GM12878 (cell line): Measurements from ENCODE around the gene ADGRB2. TPM values are rescaled to one million over a fixed set of nuclear protein-coding genes. Genes with fewer than 3 reads are reported as not detected.

Experiments
- ATAC-seq: fragments of 200-7000 bp; cut with Tn5 transposase; 3 replicates; pipeline ENCODE4 v1.9.1; 2020; ENCODE audit warnings: mild to moderate bottlenecking, moderate library complexity
- BruUV-seq: library from RNA; stranded (reverse); fragments of 400-500 nt; replicated peaks from 2 replicates; lab custom pipeline; 2021; lab: Mats Ljungman, UMichigan
- CTCF ChIA-PET: fragments of 300-600 bp; sonication (Branson Sonifier 250); formaldehyde crosslinking; extraction: SDS; loops from one replicate; lab custom pipeline; 2021; ENCODE audit warnings: inconsistent platforms; lab: Yijun Ruan, JAX
- POLR2A ChIA-PET: fragments of 350-600 bp; formaldehyde crosslinking; extraction: SDS; loops from one replicate; lab custom pipeline; 2021; ENCODE audit warnings: inconsistent platforms; lab: Charles Lee
- RAD21 ChIA-PET: fragments of 300-600 bp; sonication (Branson Sonifier 250); formaldehyde crosslinking; loops from one replicate; lab custom pipeline; 2023; ENCODE audit warnings: antibody characterized with exemption; ENCODE audit not compliant: unreplicated experiment; lab: Charles Lee
- SMC1A ChIA-PET: fragments of 300-600 bp; sonication (Branson Sonifier 250); formaldehyde crosslinking; loops from one replicate; lab custom pipeline; 2023; ENCODE audit not compliant: unreplicated experiment, uncharacterized antibody; lab: Charles Lee
- DNase-seq: peaks from one replicate; pipeline ENCODE4 v3.0.0-alpha.2; 2011; ENCODE audit warnings: low read depth, low spot score
- FAIRE-seq: peaks from 3 replicates; lab custom pipeline; 2011; peaks lifted over from hg19 to GRCh38; lab: Jason Lieb, UNC
- H2AFZ ChIP-seq: 2 replicates; pipeline ENCODE4 v1.6.0; 2011; ENCODE audit warnings: low read depth, low read length, control low read depth; ENCODE audit not compliant: control insufficient read depth
- H3K27ac ChIP-seq: 2 replicates; pipeline ENCODE4 v1.5.1; 2011; ENCODE audit warnings: control low read depth; ENCODE audit not compliant: control insufficient read depth, insufficient read depth
- H3K27me3 ChIP-seq, 2 experiments: replicated peaks in 1 of 2; 2 replicates each; pipeline versions ENCODE4 v1.6.0 to v1.6.1; 2011; ENCODE audit warnings: low read length in 1 of 2; ENCODE audit not compliant: control insufficient read depth in 2 of 2, insufficient read depth in 2 of 2
- H3K36me3 ChIP-seq, 2 experiments: 2 replicates each; pipeline ENCODE4 v1.5.1; 2011; ENCODE audit warnings: low read length in 1 of 2; ENCODE audit not compliant: control insufficient read depth in 2 of 2, insufficient read depth in 2 of 2
- H3K4me1 ChIP-seq: 2 replicates; pipeline ENCODE4 v1.6.1; 2011; ENCODE audit warnings: mild to moderate bottlenecking, low read length, moderate library complexity, mixed read lengths; ENCODE audit not compliant: control insufficient read depth, insufficient read depth
- H3K4me2 ChIP-seq: 2 replicates; pipeline ENCODE4 v1.6.0; 2011; ENCODE audit warnings: control low read depth; ENCODE audit not compliant: control insufficient read depth, insufficient read depth
- H3K4me3 ChIP-seq: fragments of 200-600 bp; sonication (generic); 2 replicates; pipeline ENCODE4 v1.5.1; 2016
- H3K79me2 ChIP-seq: 2 replicates; pipeline ENCODE4 v1.6.0; 2011; ENCODE audit warnings: low read length; ENCODE audit not compliant: control insufficient read depth, insufficient read depth
- H3K9ac ChIP-seq: 2 replicates; pipeline ENCODE4 v1.8.0; 2011; ENCODE audit warnings: low read length, control low read depth, mixed read lengths; ENCODE audit not compliant: control insufficient read depth, insufficient read depth
- H3K9me3 ChIP-seq: replicated peaks from 3 replicates; pipeline ENCODE4 v1.5.1; 2011; ENCODE audit warnings: mild to moderate bottlenecking, low read length; ENCODE audit not compliant: control insufficient read depth, insufficient read depth
- H4K20me1 ChIP-seq: 2 replicates; pipeline ENCODE4 v1.6.0; 2011; ENCODE audit not compliant: control insufficient read depth, insufficient read depth
- CEBPB ChIP-seq, 2 experiments: fragments of 150-350 bp in 1 of 2; IDR thresholded peaks; 2 replicates each; pipeline ENCODE4 v1.6.1; 2012 to 2014; ENCODE audit warnings: low read depth in 2 of 2, low read length in 2 of 2, borderline replicate concordance in 1 of 2, inconsistent platforms in 1 of 2
- CHD4 ChIP-seq: fragments of 200-600 bp; sonication (generic); IDR thresholded peaks from 2 replicates; pipeline ENCODE4 v1.6.1; 2016; ENCODE audit warnings: mild to moderate bottlenecking
- EZH2 ChIP-seq: IDR thresholded peaks from 2 replicates; pipeline ENCODE4 v1.6.1; 2012; ENCODE audit warnings: low read depth, mild to moderate bottlenecking, control low read depth, inconsistent platforms, low read length, borderline replicate concordance; ENCODE audit not compliant: control insufficient read depth
- HSF1 ChIP-seq: fragments of 150-350 bp; IDR thresholded peaks from 2 replicates; pipeline ENCODE4 v1.6.1; 2014; ENCODE audit warnings: mild to moderate bottlenecking, low read depth, low read length
- IKZF2 ChIP-seq, 2 experiments: fragments of 450-650 bp; IDR thresholded peaks; 2 replicates each; pipeline ENCODE4 v1.6.1; 2017; ENCODE audit warnings: mild to moderate bottlenecking in 2 of 2, moderate library complexity in 2 of 2
- IRF4 ChIP-seq: IDR thresholded peaks from 2 replicates; pipeline ENCODE4 v1.6.1; 2011; ENCODE audit warnings: low read depth, low read length
- KAT2A ChIP-seq: conservative IDR thresholded peaks from 2 replicates; pipeline ENCODE4 v1.6.1; 2011; ENCODE audit warnings: low read depth, low read length; ENCODE audit not compliant: control insufficient read depth
- RCOR1 ChIP-seq: conservative IDR thresholded peaks from 2 replicates; pipeline ENCODE4 v1.6.1; 2012; ENCODE audit warnings: low read depth, low read length, improper control_type of control experiment
- RELA ChIP-seq: fragments of 450-650 bp; IDR thresholded peaks from 2 replicates; pipeline ENCODE4 v1.8.0; 2014; ENCODE audit warnings: borderline replicate concordance; ENCODE audit not compliant: partially characterized antibody
- SPI1 ChIP-seq: IDR thresholded peaks from 2 replicates; pipeline ENCODE4 v1.6.1; 2011; ENCODE audit warnings: low read depth, mild to moderate bottlenecking, low read length, moderate library complexity, borderline replicate concordance; ENCODE audit not compliant: insufficient read depth
- SREBF1 ChIP-seq: IDR thresholded peaks from 2 replicates; pipeline ENCODE4 v1.6.1; 2012; ENCODE audit warnings: mild to moderate bottlenecking, low read length
- STAT1 ChIP-seq: fragments of 450-650 bp; conservative IDR thresholded peaks from 2 replicates; pipeline ENCODE4 v1.6.1; 2014; ENCODE audit warnings: antibody characterized with exemption, mild to moderate bottlenecking
- STAT3 ChIP-seq: IDR thresholded peaks from 2 replicates; pipeline ENCODE4 v1.6.1; 2011; ENCODE audit warnings: low read depth, low read length, improper control_type of control experiment
- TBL1XR1 ChIP-seq: IDR thresholded peaks from 2 replicates; pipeline ENCODE4 v1.6.1; 2012; ENCODE audit warnings: low read depth, low read length, improper control_type of control experiment
- ZBED1 ChIP-seq: IDR thresholded peaks from 2 replicates; pipeline ENCODE4 v1.6.1; 2016; ENCODE audit warnings: borderline replicate concordance
- ZBTB40 ChIP-seq: fragments of 450-650 bp; IDR thresholded peaks from 2 replicates; pipeline ENCODE4 v1.6.1; 2016; ENCODE audit warnings: mild to moderate bottlenecking, moderate library complexity, borderline replicate concordance
- ZZZ3 ChIP-seq: IDR thresholded peaks from 2 replicates; pipeline ENCODE4 v1.6.1; 2011; ENCODE audit warnings: low read depth; ENCODE audit not compliant: control insufficient read depth, insufficient read length
- WGBS: methylation state at CpG from one replicate; pipeline ENCODE4 v1.1.6; 2016; ENCODE audit warnings: low lambda C conversion rate; ENCODE audit not compliant: insufficient replicate concordance, insufficient coverage; ENCODE audit errors: missing lambda C conversion rate; 5-methylcytosine and 5-hydroxymethylcytosine counted together
- in situ Hi-C: fragments of 300-500 bp; cut with MboI; formaldehyde crosslinking; loops from 9 replicates; pipeline ENCODE4 v1.14.3; 2018; ENCODE audit warnings: mixed read lengths
- intact Hi-C: fragments of 100-400 bp; cut with micrococcal nuclease; formaldehyde crosslinking; loops from one replicate; pipeline ENCODE4 v1.14.2; 2022; ENCODE audit not compliant: unreplicated experiment
- polyA plus RNA-seq, 11 experiments: library from polyadenylated mRNA; depleted of rRNA in 4 of 11; unstranded in 6 of 11; stranded (reverse) in 5 of 11; fragments of >200 nt; fragmentation: Nextera tagmentation in 4 of 11; fragmentation: Illumina TruSeq in 1 of 11; extraction: Ambion mirVana in 4 of 11; extraction: Trizol in 1 of 11; gene quantifications; 1 replicate in 1 of 11; 2 replicates in 10 of 11; pipeline versions ENCODE4 v1.2.1 to v1.2.3, GENCODE V29; 2011 to 2016; ENCODE audit warnings: inconsistent platforms in 2 of 11, missing spikeins in 2 of 11, low read depth in 1 of 11
- total RNA-seq, 4 experiments: library from RNA; depleted of rRNA in 3 of 4; stranded (reverse); fragments of >200 nt in 3 of 4; fragmentation: Illumina TruSeq in 1 of 4; extraction: Trizol in 1 of 4; gene quantifications; 2 replicates each; pipeline versions ENCODE4 v1.2.1 to v1.2.3, GENCODE V29; 2013 to 2021

The ADGRB2 gene
- total and polyA plus RNA-seq, 10 of the 15 experiments (the other 5 are each of a cell fraction or from before 2014, with no cell fraction given): 0.11 to 0.33 (median 0.18) TPM; not detected in 4

GRCh38 chr1:31712630-31713029 is 51.5 kb downstream of the ADGRB2 start:
- FAIRE-seq: no peak
- peaks cover 0 to 4% of the 10 kb centered on the region in 2 experiments; a peak in 1 of 4 replicates for H3K27me3 ChIP-seq
- H3K9ac ChIP-seq: no peak overlapping the region
- H3K4me1 ChIP-seq: peaks cover 10% of the 10 kb centered on the region
- ATAC-seq: no peak
- H3K36me3 ChIP-seq: no peaks in the 10 kb centered on the region
- no peaks in the 10 kb centered on the region for H4K20me1 ChIP-seq
- SMC1A ChIA-PET: interaction anchor here (1.2 to 2.6 kb wide), 5 partner anchors 11 to 149 kb away, joined by 3 to 12 read pairs (median 4); no protein-coding TSS in a partner anchor
- TF ChIP-seq ZBTB40 (no peak), RCOR1 (no peak), CEBPB (IDR thresholded peaks at IDR 0.05; ENCODE audit: borderline replicate concordance in 1 of 2, low read depth in 2 of 2, low read length in 2 of 2) (no peak), EZH2 (no peak), TBL1XR1 (no peak), CHD4 (no peak), SREBF1 (no peak), KAT2A (no peak), STAT3 (no peak), ZBED1 (no peak), ZZZ3 (no peak), HSF1 (no peak), IKZF2 (IDR thresholded peaks at IDR 0.05) (no peak), SPI1 (no peak), STAT1 (no peak), IRF4 (no peak), RELA (no peak)
- 75% methylated on average over 1 of the region's 1 CpG for WGBS
- POLR2A ChIA-PET: interaction anchor here (1.0 to 1.6 kb wide), 2 partner anchors 71 to 77 kb away, joined by 3 read pairs; no protein-coding TSS in a partner anchor
- BruUV-seq: no TSS peak
- CTCF ChIA-PET: interaction anchor here (1.0 to 6.9 kb wide), 7 partner anchors 33 to 318 kb away, joined by 3 to 70 read pairs (median 6); no protein-coding TSS in a partner anchor
- H3K4me2 ChIP-seq: no peak overlapping the region
- no peak for DNase-seq
- no peak overlapping the region for H3K4me3 ChIP-seq
- no peak overlapping the region for H3K27ac ChIP-seq
- RAD21 ChIA-PET: interaction anchor here (1.1 to 2.2 kb wide), 3 partner anchors 13 to 76 kb away, joined by 3 to 11 read pairs (median 7); no protein-coding TSS in a partner anchor
- no peaks in the 10 kb centered on the region for H3K9me3 ChIP-seq
- no peaks in the 10 kb centered on the region for H3K79me2 ChIP-seq
- in situ Hi-C loops: no loop called here
- intact Hi-C loops: no loop called here
- no peak overlapping the region for H2AFZ ChIP-seq
